ENCODE data around the gene BCHE. TPM values are rescaled to one million over a fixed set of nuclear protein-coding genes. Genes with fewer than 3 reads are reported as not detected.

Gene BCHE
- total and polyA plus RNA-seq, 2 of the 13 experiments (the other 11 are each of a cell fraction or from before 2014, with no cell fraction given), result not detected

DNA sequence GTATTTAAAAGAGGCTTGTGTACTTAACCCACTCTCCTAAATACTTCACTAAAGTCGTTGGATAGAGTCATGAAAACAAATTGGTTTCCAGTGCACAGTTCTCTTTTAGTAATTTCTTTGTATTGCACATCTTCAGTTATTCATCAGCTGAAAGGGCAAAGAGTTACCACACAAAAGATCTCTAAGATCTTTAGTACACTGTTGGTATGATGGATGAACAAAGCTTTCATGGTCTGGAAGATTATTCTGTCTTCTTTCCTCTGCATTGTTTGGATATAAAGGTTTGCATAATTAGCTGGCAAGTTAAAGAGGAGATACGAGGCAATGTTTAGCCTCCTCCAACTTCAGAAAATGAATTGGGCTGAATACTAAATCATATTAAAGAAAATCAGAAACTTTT is 40.5 kb downstream of the BCHE start:
- TF ChIP-seq ZNF510 (CRISPR knock-in tag; IDR thresholded peaks at IDR 0.05; ENCODE audit: low read depth) (no peak), ZBTB38 (CRISPR knock-in tag; IDR thresholded peaks at IDR 0.05) (no peak), MEF2D (CRISPR knock-in tag; IDR thresholded peaks at IDR 0.05) (no peak), NFE2 (CRISPR knock-in tag; IDR thresholded peaks at IDR 0.05) (no peak), ZNF343 (CRISPR knock-in tag; IDR thresholded peaks at IDR 0.05) (no peak), HINFP (CRISPR knock-in tag; IDR thresholded peaks at IDR 0.05; ENCODE audit: low read depth) (no peak), MEIS2 (CRISPR knock-in tag; IDR thresholded peaks at IDR 0.05) (no peak), NR3C1 (CRISPR knock-in tag; IDR thresholded peaks at IDR 0.05) (no peak), DMTF1 (CRISPR knock-in tag; IDR thresholded peaks at IDR 0.05) (no peak), ZSCAN22 (CRISPR knock-in tag; IDR thresholded peaks at IDR 0.05) (no peak)
- Histone ChIP-seq H4K20me1 (ENCODE audit: insufficient read depth, low read length) (no peaks in the 10 kb centered on the region), H2AFZ (ENCODE audit: low read length) (no peak overlapping the region), H3K79me2 (ENCODE audit: insufficient read depth, low read length) (no peaks in the 10 kb centered on the region), H3K9ac (ENCODE audit: insufficient read depth, low read depth, low read length) (no peak overlapping the region), H3K4me2 (ENCODE audit: low read depth, low read length) (no peak overlapping the region), H3K9me3 (ENCODE audit: low read length) (no peaks in the 10 kb centered on the region), H3K27me3 (ENCODE audit: control insufficient read depth in 1 of 2, insufficient read depth in 2 of 2, low read length in 2 of 2) (no peaks in the 10 kb centered on the region), H3K4me1 (ENCODE audit: insufficient read depth, low read length) (no peaks in the 10 kb centered on the region), H3K4me3 (replicated peaks in 1 of 3; ENCODE audit: insufficient read depth in 1 of 3, low read depth in 2 of 3, low read length in 3 of 3) (no peak overlapping the region), H3K36me3 (replicated peaks in 1 of 2; ENCODE audit: control insufficient read depth in 1 of 2, insufficient read depth in 2 of 2, low read length in 2 of 2) (no peaks in the 10 kb centered on the region), H3K27ac (ENCODE audit: extremely low read length, insufficient read depth, low read length) (no peak overlapping the region)
- in situ Hi-C loops (cut with HindIII; ENCODE audit: extremely low pct_ligation_motif_present, low pct_unique_long_range_greater_than_20kb) (no loop called here), intact Hi-C loops (cut with micrococcal nuclease; ENCODE audit: unreplicated experiment) (no loop called here)
- ChIA-PET POLR2A (no interaction called here), CTCF (ENCODE audit: low intra/inter-chr PET ratio, low total read pairs) (no interaction called here)
- no TSS peak for BruUV-seq (replicated peaks)
- WGBS (ENCODE audit: low lambda C conversion rate), result 0% methylated on average over 2 of the region's 2 CpGs
- no peak for FAIRE-seq
- DNase-seq (ENCODE audit: low spot score), result no peak
- no peak for ATAC-seq
